Astrocyte (in vitro differentiated cells and primary cell): ENCODE data around the gene DZIP1. TPM values are rescaled to one million over a fixed set of nuclear protein-coding genes. Genes with fewer than 3 reads are reported as not detected.
A peak's percentile ranks its signal among the peaks of the same experiment; 100 is the strongest.

Experiments used
- DNase-seq: peaks from one replicate; pipeline ENCODE4 v3.0.0-alpha.2; 2010; ENCODE audit warnings: low read depth
- FAIRE-seq: peaks from 2 replicates; lab custom pipeline; 2011; peaks lifted over from hg19 to GRCh38; lab: Jason Lieb, UNC
- H2AFZ ChIP-seq: 2 replicates; pipeline ENCODE4 v1.6.0; 2012; ENCODE audit warnings: low read depth, low read length, inconsistent platforms
- H3K27ac ChIP-seq: 2 replicates; pipeline ENCODE4 v1.5.1; 2011; ENCODE audit warnings: low read depth, low read length, inconsistent platforms
- H3K27me3 ChIP-seq: 2 replicates; pipeline ENCODE4 v1.6.0; 2011; ENCODE audit warnings: low read length, inconsistent platforms; ENCODE audit not compliant: insufficient read depth
- H3K36me3 ChIP-seq: 2 replicates; pipeline ENCODE4 v1.5.1; 2011; ENCODE audit warnings: low read length, inconsistent platforms; ENCODE audit not compliant: insufficient read depth
- H3K4me1 ChIP-seq: 2 replicates; pipeline ENCODE4 v1.5.1; 2011; ENCODE audit warnings: low read length, inconsistent platforms; ENCODE audit not compliant: insufficient read depth
- H3K4me2 ChIP-seq: 2 replicates; pipeline ENCODE4 v1.6.0; 2012; ENCODE audit warnings: low read length, inconsistent platforms
- H3K4me3 ChIP-seq: 2 replicates; pipeline ENCODE4 v1.5.1; 2011; ENCODE audit warnings: low read depth, mild to moderate bottlenecking, low read length, inconsistent platforms; ENCODE audit not compliant: insufficient read depth
- H3K79me2 ChIP-seq: 2 replicates; pipeline ENCODE4 v1.6.0; 2012; ENCODE audit warnings: mild to moderate bottlenecking, low read length, inconsistent platforms; ENCODE audit not compliant: insufficient read depth
- H3K9ac ChIP-seq: 2 replicates; pipeline ENCODE4 v1.6.0; 2012; ENCODE audit warnings: mild to moderate bottlenecking, low read length, inconsistent platforms
- H3K9me3 ChIP-seq: 2 replicates; pipeline ENCODE4 v1.5.1; 2012; ENCODE audit warnings: low read depth, mild to moderate bottlenecking, low read length, inconsistent platforms; ENCODE audit not compliant: insufficient read depth
- H4K20me1 ChIP-seq: 2 replicates; pipeline ENCODE4 v1.6.0; 2012; ENCODE audit warnings: low read length, inconsistent platforms; ENCODE audit not compliant: insufficient read depth
- H3K27ac Mint-ChIP-seq: one replicate; pipeline ENCODE4 v1.8.0; 2021; ENCODE audit warnings: mild to moderate bottlenecking, mixed read lengths; ENCODE audit not compliant: unreplicated experiment
- H3K27me3 Mint-ChIP-seq: one replicate; pipeline ENCODE4 v1.8.0; 2021; ENCODE audit warnings: low read depth, mixed read lengths; ENCODE audit not compliant: unreplicated experiment
- H3K36me3 Mint-ChIP-seq: one replicate; pipeline ENCODE4 v1.8.0; 2021; ENCODE audit warnings: low read depth, mixed read lengths; ENCODE audit not compliant: unreplicated experiment
- H3K4me1 Mint-ChIP-seq: one replicate; pipeline ENCODE4 v1.8.0; 2021; ENCODE audit warnings: low read depth, mixed read lengths; ENCODE audit not compliant: unreplicated experiment
- H3K4me3 Mint-ChIP-seq: one replicate; pipeline ENCODE4 v1.8.0; 2021; ENCODE audit warnings: mild to moderate bottlenecking, moderate library complexity, mixed read lengths; ENCODE audit not compliant: unreplicated experiment
- H3K9me3 Mint-ChIP-seq: one replicate; pipeline ENCODE4 v1.8.0; 2021; ENCODE audit warnings: mild to moderate bottlenecking, mixed read lengths; ENCODE audit not compliant: unreplicated experiment
- CTCF ChIP-seq: IDR thresholded peaks from 2 replicates; pipeline ENCODE4 v1.5.1; 2011; ENCODE audit warnings: low read depth, mild to moderate bottlenecking, inconsistent platforms, low read length, moderate library complexity; ENCODE audit not compliant: insufficient read depth
- EZH2 ChIP-seq: IDR thresholded peaks from 2 replicates; pipeline ENCODE4 v1.6.1; 2012; ENCODE audit warnings: mild to moderate bottlenecking, low read length, inconsistent platforms; ENCODE audit not compliant: insufficient read depth
- total RNA-seq: library from RNA; stranded (reverse); gene quantifications from 2 replicates; pipeline ENCODE4 v1.2.1, GENCODE V29; 2021

The DZIP1 gene
- total RNA-seq, 1 donor from 2014 or later: 52.4 TPM

- no peak for TF ChIP-seq CTCF
- H3K36me3 ChIP-seq: peaks cover 15% of the 10 kb centered on the region
- Mint-ChIP-seq H3K4me1 (peaks cover 3% of the 10 kb centered on the region), H3K36me3 (peaks cover 11% of the 10 kb centered on the region), H3K27me3 (no peaks in the 10 kb centered on the region), H3K9me3 (peaks cover 2% of the 10 kb centered on the region), H3K4me3 (peak overlapping the region; percentile 93), H3K27ac (no peak overlapping the region)
- peaks cover 40% of the 10 kb centered on the region for H3K79me2 ChIP-seq
- H3K4me3 ChIP-seq: peak overlapping the region; percentile 43
- FAIRE-seq (no peak), DNase-seq (peak; percentile 28)
- H4K20me1 ChIP-seq: peaks cover 14% of the 10 kb centered on the region
- H3K4me1 ChIP-seq: peaks cover 4% of the 10 kb centered on the region
- peak overlapping the region; percentile 72 for H2AFZ ChIP-seq
- H3K27me3 ChIP-seq: no peaks in the 10 kb centered on the region
- H3K9ac ChIP-seq: peak overlapping the region; percentile 77
- no peak overlapping the region for H3K27ac ChIP-seq
- no peaks in the 10 kb centered on the region for H3K9me3 ChIP-seq
- peak overlapping the region; percentile 92 for H3K4me2 ChIP-seq
Observed at GRCh38 chr13:95641291-95642027, 3.0 kb downstream of the DZIP1 start.

- Histone ChIP-seq H3K4me2 (no peak overlapping the region), H3K27me3 (no peaks in the 10 kb centered on the region), H3K9ac (no peak overlapping the region), H3K4me3 (no peak overlapping the region), H3K9me3 (no peaks in the 10 kb centered on the region), H3K79me2 (peaks cover 15% of the 10 kb centered on the region), H3K4me1 (peaks cover 4% of the 10 kb centered on the region), H3K27ac (no peak overlapping the region), H3K36me3 (peaks cover 39% of the 10 kb centered on the region), H4K20me1 (peaks cover 25% of the 10 kb centered on the region), H2AFZ (no peak overlapping the region)
- H3K36me3 Mint-ChIP-seq: peaks cover 23% of the 10 kb centered on the region
- H3K4me1 Mint-ChIP-seq: peaks cover 3% of the 10 kb centered on the region
- no peak overlapping the region for H3K27ac Mint-ChIP-seq
- no peaks in the 10 kb centered on the region for H3K27me3 Mint-ChIP-seq
- FAIRE-seq (no peak), DNase-seq (no peak)
- TF ChIP-seq EZH2 (no peak), CTCF (no peak)
- H3K9me3 Mint-ChIP-seq: no peaks in the 10 kb centered on the region
- H3K4me3 Mint-ChIP-seq: no peak overlapping the region
Observed at GRCh38 chr13:95636853-95637252, 7.7 kb downstream of the DZIP1 start.

GRCh38 chr13:95630593-95630992 lies 13.9 kb downstream of the DZIP1 start:
- no peaks in the 10 kb centered on the region for H3K27me3 Mint-ChIP-seq
- no peak for DNase-seq

More at GRCh38 chr13:95630593-95630992, 13.9 kb downstream of the DZIP1 start:
- Histone ChIP-seq H2AFZ (no peak overlapping the region), H4K20me1 (peaks cover 21% of the 10 kb centered on the region), H3K36me3 (peaks cover 47% of the 10 kb centered on the region), H3K4me2 (no peak overlapping the region), H3K79me2 (peaks cover 3% of the 10 kb centered on the region), H3K4me3 (no peak overlapping the region), H3K27me3 (no peaks in the 10 kb centered on the region), H3K9me3 (no peaks in the 10 kb centered on the region), H3K4me1 (peaks cover 4% of the 10 kb centered on the region), H3K27ac (no peak overlapping the region), H3K9ac (no peak overlapping the region)
- peaks cover 41% of the 10 kb centered on the region for H3K36me3 Mint-ChIP-seq
- TF ChIP-seq CTCF (no peak), EZH2 (no peak)
- no peak overlapping the region for H3K27ac Mint-ChIP-seq
- H3K4me1 Mint-ChIP-seq: no peaks in the 10 kb centered on the region
- no peak for FAIRE-seq
- no peaks in the 10 kb centered on the region for H3K9me3 Mint-ChIP-seq
- H3K4me3 Mint-ChIP-seq: no peak overlapping the region
